Thyroid gland (tissue), 4 donors: ENCODE results near the gene GLRA2.

ENCODE experiments used
- CTCF ChIP-seq, 6 experiments: fragments of 200-600 bp in 3 of 6; fragments of 450-650 bp in 3 of 6; sonication (generic) in 3 of 6; IDR thresholded peaks; one replicate each; pipeline ENCODE4 v1.5.1; 2016 to 2019; ENCODE audit warnings: antibody characterized with exemption in 6 of 6, mild to moderate bottlenecking in 2 of 6, inconsistent platforms in 1 of 6, moderate library complexity in 1 of 6
- POLR2A ChIP-seq, 2 donors: fragments of 450-650 bp; IDR thresholded peaks; one replicate each; pipeline ENCODE4 v1.6.1; 2017; ENCODE audit warnings: antibody characterized with exemption in 2 of 2, mild to moderate bottlenecking in 2 of 2, moderate library complexity in 1 of 2

DNA sequence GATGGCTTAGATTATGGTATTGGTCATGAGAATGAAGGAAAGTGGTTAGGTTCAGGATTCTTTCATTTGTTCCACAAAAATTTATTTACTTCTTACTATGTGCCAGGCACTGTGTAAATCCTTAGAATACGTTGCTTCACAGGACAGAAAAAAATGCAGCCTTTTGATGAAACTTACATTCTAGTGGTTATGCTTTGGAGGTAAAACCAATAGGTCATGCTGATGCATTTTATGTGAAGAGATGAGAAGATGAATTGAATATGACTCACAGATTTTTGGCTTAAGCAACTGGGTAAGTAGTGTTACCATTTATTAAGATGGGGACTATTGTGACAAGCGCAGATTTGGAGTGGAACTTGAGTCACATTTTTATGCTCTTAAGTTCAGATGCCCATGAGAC is 165.3 kb downstream of the GLRA2 start:
- TF ChIP-seq POLR2A (IDR thresholded peaks at IDR 0.05) (no peak), CTCF (IDR thresholded peaks at IDR 0.05) (no peak)
